Neural progenitor cell (in vitro differentiated cells): ENCODE results near the gene TMEM161B.
"Not testable (repeated sequence)": the region's sequence is repeated elsewhere in the genome, so short reads cannot be mapped to it uniquely, and the experiment has no call there.

Experiments used
- CTCF ChIP-seq: fragments of 200-600 bp; sonication (generic); IDR thresholded peaks from 2 replicates; pipeline ENCODE4 v1.5.1; 2017; ENCODE audit warnings: antibody characterized with exemption, mild to moderate bottlenecking
- EZH2 ChIP-seq: fragments of 200-600 bp; sonication (generic); IDR thresholded peaks from 2 replicates; pipeline ENCODE4 v1.6.1; 2017; ENCODE audit warnings: antibody characterized with exemption, mild to moderate bottlenecking, moderate library complexity
- EZH2phosphoT487 ChIP-seq: fragments of 200-600 bp; sonication (generic); IDR thresholded peaks from 2 replicates; pipeline ENCODE4 v1.6.1; 2017; ENCODE audit warnings: antibody characterized with exemption

GRCh38 chr5:88177486-88177885 lies 91.2 kb downstream of the TMEM161B start:
- TF ChIP-seq EZH2phosphoT487, CTCF, EZH2: not testable (repeated sequence)
